Activated B cell treated with CpG ODN at 0.5 μM for 24 hours (primary cell): ENCODE results near the gene SEC14L5. TPM values are rescaled to one million over a fixed set of nuclear protein-coding genes. Genes with fewer than 3 reads are reported as not detected.

Source experiments
- ATAC-seq: fragments of 200-7000 bp; cut with Tn5 transposase; one replicate; pipeline ENCODE4 v1.10.0; 2021; ENCODE audit warnings: low read depth, mild to moderate bottlenecking, moderate library complexity
- CTCF ChIA-PET: fragments of 350-600 bp; sonication (Branson Sonifier 250); formaldehyde crosslinking; loops from one replicate; lab custom pipeline; 2021; ENCODE audit warnings: antibody characterized with exemption; lab: Charles Lee
- POLR2A ChIA-PET: fragments of 350-600 bp; sonication (Branson Sonifier 250); formaldehyde crosslinking; loops from one replicate; lab custom pipeline; 2021; ENCODE audit warnings: antibody characterized with exemption; lab: Charles Lee
- DNase-seq: peaks from one replicate; pipeline ENCODE4 v3.0.0; 2022
- H3K27ac Mint-ChIP-seq: one replicate; pipeline ENCODE4 v1.8.0; 2020; ENCODE audit warnings: mixed read lengths
- H3K27me3 Mint-ChIP-seq: one replicate; pipeline ENCODE4 v1.8.0; 2021; ENCODE audit warnings: mixed read lengths
- H3K36me3 Mint-ChIP-seq: one replicate; pipeline ENCODE4 v1.8.0; 2021; ENCODE audit warnings: low read depth, mixed read lengths
- H3K4me1 Mint-ChIP-seq: one replicate; pipeline ENCODE4 v1.8.0; 2021; ENCODE audit warnings: mixed read lengths
- H3K4me3 Mint-ChIP-seq: one replicate; pipeline ENCODE4 v1.8.0; 2020; ENCODE audit warnings: mild to moderate bottlenecking, mixed read lengths
- H3K9me3 Mint-ChIP-seq: one replicate; pipeline ENCODE4 v1.8.0; 2020; ENCODE audit warnings: mixed read lengths
- CTCF ChIP-seq: fragments of 200-600 bp; IDR thresholded peaks from one replicate; pipeline ENCODE4 v1.8.0; 2022; ENCODE audit warnings: antibody characterized with exemption, mild to moderate bottlenecking
- intact Hi-C: fragments of 100-400 bp; cut with micrococcal nuclease; formaldehyde crosslinking; loops from one replicate; pipeline ENCODE4 v1.15.1; 2024
- total RNA-seq: library from RNA; stranded (reverse); gene quantifications from 2 replicates; pipeline ENCODE4 v1.2.3, GENCODE V29; 2022

Gene SEC14L5
- total RNA-seq, 1 donor from 2014 or later = not detected

GRCh38 chr16:4987580-4988374 lies 29.6 kb downstream of the SEC14L5 start:
- H3K27me3 Mint-ChIP-seq = peaks cover 41% of the 10 kb centered on the region
- CTCF ChIA-PET = no interaction called here
- peaks cover 6% of the 10 kb centered on the region for H3K9me3 Mint-ChIP-seq

GRCh38 chr16:4988647-4989046 lies 30.5 kb downstream of the SEC14L5 start:
- Mint-ChIP-seq H3K36me3 (no peaks in the 10 kb centered on the region), H3K27me3 (peaks cover 41% of the 10 kb centered on the region), H3K27ac (no peak overlapping the region), H3K9me3 (peaks cover 6% of the 10 kb centered on the region), H3K4me3 (no peak overlapping the region), H3K4me1 (peaks cover 8% of the 10 kb centered on the region)
- ChIA-PET POLR2A (no interaction called here), CTCF (no interaction called here)
- DNase-seq (no peak), ATAC-seq (no peak)
- intact Hi-C loops = no loop called here
- TF ChIP-seq CTCF = no peak

More at GRCh38 chr16:4987580-4988374, 29.6 kb downstream of the SEC14L5 start:
- Mint-ChIP-seq H3K4me1 (peaks cover 8% of the 10 kb centered on the region), H3K27ac (no peak overlapping the region), H3K4me3 (no peak overlapping the region), H3K36me3 (no peaks in the 10 kb centered on the region)
- no peak for TF ChIP-seq CTCF
- ATAC-seq (no peak), DNase-seq (no peak)
- POLR2A ChIA-PET = no interaction called here
- intact Hi-C loops = no loop called here

- POLR2A ChIA-PET = no interaction called here
- Mint-ChIP-seq H3K36me3 (no peaks in the 10 kb centered on the region), H3K27ac (no peak overlapping the region), H3K9me3 (peaks cover 2% of the 10 kb centered on the region), H3K4me1 (peaks cover 8% of the 10 kb centered on the region), H3K4me3 (no peak overlapping the region), H3K27me3 (peaks cover 42% of the 10 kb centered on the region)
- ATAC-seq = no peak
- intact Hi-C loops = no loop called here
- CTCF ChIA-PET = no interaction called here
- DNase-seq = no peak
- no peak for TF ChIP-seq CTCF
These were observed 31.4 kb downstream of the SEC14L5 start for GRCh38 chr16:4989391-4990006.

- Mint-ChIP-seq H3K36me3 (no peaks in the 10 kb centered on the region), H3K4me1 (peaks cover 8% of the 10 kb centered on the region), H3K9me3 (peaks cover 2% of the 10 kb centered on the region), H3K27ac (no peak overlapping the region), H3K4me3 (no peak overlapping the region), H3K27me3 (peaks cover 43% of the 10 kb centered on the region)
- ChIA-PET POLR2A (no interaction called here), CTCF (no interaction called here)
- no peak for TF ChIP-seq CTCF
- DNase-seq (no peak), ATAC-seq (no peak)
- intact Hi-C loops = no loop called here
These were observed 32.3 kb downstream of the SEC14L5 start for GRCh38 chr16:4990415-4990814.

GRCh38 chr16:4991754-4992153 lies 33.6 kb downstream of the SEC14L5 start:
- ChIA-PET CTCF (no interaction called here), POLR2A (no interaction called here)
- Mint-ChIP-seq H3K9me3 (no peaks in the 10 kb centered on the region), H3K27ac (no peak overlapping the region), H3K36me3 (no peaks in the 10 kb centered on the region), H3K4me3 (no peak overlapping the region), H3K4me1 (peaks cover 8% of the 10 kb centered on the region), H3K27me3 (peaks cover 43% of the 10 kb centered on the region)
- no peak for TF ChIP-seq CTCF
- no peak for DNase-seq
- intact Hi-C loops = no loop called here
- ATAC-seq = no peak
